Activated naive CD4-positive, alpha-beta T cell treated with anti-CD3 and anti-CD28 coated beads, Interleukin-2, amount 10 ng/mL, durations not matched to agents 7 days and 5 days (primary cell): Measurements from ENCODE around the gene RRP7A.
"Not testable (repeated sequence)": the region's sequence is repeated elsewhere in the genome, so short reads cannot be mapped to it uniquely, and the experiment has no call there.

Source experiments
- CTCF ChIA-PET: fragments of 350-600 bp; sonication (Branson Sonifier 250); formaldehyde crosslinking; loops from one replicate; lab custom pipeline; 2021; ENCODE audit warnings: antibody characterized with exemption; lab: Charles Lee
- DNase-seq: peaks from one replicate; pipeline ENCODE4 v3.0.0-alpha.2; 2020
- H3K27ac Mint-ChIP-seq: one replicate; pipeline ENCODE4 v1.8.0; 2021; ENCODE audit warnings: mild to moderate bottlenecking, moderate library complexity, mixed read lengths
- H3K27me3 Mint-ChIP-seq: one replicate; pipeline ENCODE4 v1.8.0; 2021; ENCODE audit warnings: mild to moderate bottlenecking, mixed read lengths
- H3K36me3 Mint-ChIP-seq: one replicate; pipeline ENCODE4 v1.8.0; 2021; ENCODE audit warnings: mixed read lengths
- H3K4me1 Mint-ChIP-seq: one replicate; pipeline ENCODE4 v1.8.0; 2021; ENCODE audit warnings: mixed read lengths
- H3K4me3 Mint-ChIP-seq: one replicate; pipeline ENCODE4 v1.8.0; 2021; ENCODE audit warnings: mild to moderate bottlenecking, moderate library complexity, mixed read lengths
- H3K9me3 Mint-ChIP-seq: one replicate; pipeline ENCODE4 v1.8.0; 2021; ENCODE audit warnings: mixed read lengths

The RRP7A gene, protein sequence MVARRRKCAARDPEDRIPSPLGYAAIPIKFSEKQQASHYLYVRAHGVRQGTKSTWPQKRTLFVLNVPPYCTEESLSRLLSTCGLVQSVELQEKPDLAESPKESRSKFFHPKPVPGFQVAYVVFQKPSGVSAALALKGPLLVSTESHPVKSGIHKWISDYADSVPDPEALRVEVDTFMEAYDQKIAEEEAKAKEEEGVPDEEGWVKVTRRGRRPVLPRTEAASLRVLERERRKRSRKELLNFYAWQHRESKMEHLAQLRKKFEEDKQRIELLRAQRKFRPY

DNA sequence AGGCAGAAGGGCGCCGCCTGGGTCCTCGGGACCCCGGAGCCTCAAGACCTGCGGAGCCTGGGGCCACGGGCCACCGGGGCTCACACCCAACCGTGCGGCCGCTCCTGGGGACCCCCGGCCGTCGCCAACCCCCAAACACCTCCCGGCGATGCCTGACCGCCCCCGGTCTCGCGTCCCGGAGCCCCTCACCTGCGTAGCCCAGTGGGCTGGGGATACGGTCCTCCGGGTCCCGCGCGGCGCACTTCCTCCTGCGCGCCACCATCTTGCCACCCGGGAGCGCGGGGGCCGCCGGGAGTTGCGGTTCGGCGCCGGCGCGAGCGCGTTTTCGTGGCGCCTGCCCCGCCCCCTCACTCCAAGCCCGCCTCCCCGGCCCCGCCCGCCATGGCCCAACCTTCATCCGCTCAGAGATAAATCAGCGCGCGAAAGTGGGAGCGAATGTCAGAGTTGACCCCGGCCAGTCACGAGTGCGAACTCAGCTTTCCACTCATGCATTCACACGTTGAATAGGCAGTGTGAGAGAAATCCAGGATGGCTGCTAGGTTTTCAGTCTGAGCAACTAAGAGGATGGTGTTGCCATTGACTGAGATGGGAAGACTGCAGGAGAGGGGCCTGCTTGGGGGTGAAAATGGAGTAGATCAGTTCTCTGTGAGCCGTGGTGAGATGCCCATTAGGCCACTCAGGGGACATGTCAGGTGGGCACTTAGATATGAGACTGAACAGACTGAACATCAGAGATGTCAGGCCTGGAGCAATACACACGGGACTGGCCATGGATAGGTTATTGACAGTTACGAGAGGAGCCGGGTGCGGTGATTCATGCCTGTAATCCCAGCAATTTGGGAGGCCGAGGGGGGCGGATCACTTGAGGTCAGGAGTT lies at the start of gene RRP7A:
Gene RRP7A, minus strand, starts transcription at position 272 of the 877 bp plus-strand sequence. Its CDS starts 10 bp downstream, at position 262.
- H3K27me3 Mint-ChIP-seq, result no peaks in the 10 kb centered on the region
- H3K36me3 Mint-ChIP-seq, result peaks cover 8% of the 10 kb centered on the region
- CTCF ChIA-PET, result no interaction called here
- DNase-seq, result peak; percentile 88
- H3K4me1 Mint-ChIP-seq, result peaks cover 20% of the 10 kb centered on the region
- no peaks in the 10 kb centered on the region for H3K9me3 Mint-ChIP-seq
- H3K4me3 Mint-ChIP-seq, result peak within 1 kb of the TSS; percentile 99
- peak within 1 kb of the TSS; percentile 95 for H3K27ac Mint-ChIP-seq

DNA sequence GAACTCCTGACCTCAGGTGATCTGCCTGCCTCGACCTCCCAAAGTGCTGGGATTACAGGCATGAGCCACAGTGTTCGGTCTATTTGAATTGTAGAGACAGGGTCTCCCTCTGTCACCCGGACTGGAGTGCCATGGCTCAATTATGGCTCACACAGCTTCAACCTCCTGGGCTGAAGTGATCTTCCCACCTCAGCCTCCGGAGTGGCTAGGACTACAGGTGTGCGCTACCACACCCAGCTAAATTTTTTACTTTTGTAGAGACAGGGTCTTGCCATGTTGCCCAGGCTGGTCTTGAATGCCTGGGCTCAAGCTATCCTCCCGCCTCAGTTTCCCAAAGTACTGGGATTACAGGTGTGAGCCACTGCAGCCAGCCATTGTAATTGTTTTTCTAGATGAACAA lies 48.4 kb upstream of the RRP7A start:
- H3K4me3 Mint-ChIP-seq, H3K27ac Mint-ChIP-seq: not testable (repeated sequence)
- CTCF ChIA-PET, result interaction anchor here (0.6 to 1.9 kb wide), 2 partner anchors 8 to 13 kb away, joined by 3 to 4 read pairs; no protein-coding TSS in a partner anchor

DNA sequence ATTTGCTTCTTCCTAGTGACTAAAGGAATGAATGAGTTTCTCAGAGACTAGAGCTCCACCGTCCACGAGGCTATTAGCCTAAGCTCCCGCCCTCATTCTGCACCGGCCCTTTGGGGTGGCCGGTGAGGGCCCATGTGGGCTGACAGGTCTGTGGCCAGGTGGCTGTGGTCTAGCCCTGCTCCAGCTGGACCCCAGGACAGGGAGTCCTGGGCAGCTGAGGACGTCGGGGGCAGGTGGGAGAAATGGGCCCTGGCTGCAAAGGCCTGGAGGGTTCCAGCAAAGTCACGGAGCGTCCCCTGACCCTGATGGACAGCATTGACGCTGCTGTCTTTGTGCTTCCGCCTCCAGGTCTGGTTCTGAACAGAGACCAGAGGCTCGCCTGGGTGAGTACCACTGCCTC lies 46.4 kb upstream of the RRP7A start:
- Mint-ChIP-seq H3K27me3 (no peaks in the 10 kb centered on the region), H3K4me3 (no peak overlapping the region), H3K9me3 (no peaks in the 10 kb centered on the region), H3K36me3 (peaks cover 4% of the 10 kb centered on the region), H3K4me1 (no peaks in the 10 kb centered on the region), H3K27ac (no peak overlapping the region)
- no peak for DNase-seq
- CTCF ChIA-PET, result no interaction called here

More for the DNA sequence above, 48.4 kb upstream of the RRP7A start:
- not testable (repeated sequence) for H3K4me1 Mint-ChIP-seq, H3K27me3 Mint-ChIP-seq, H3K36me3 Mint-ChIP-seq, H3K9me3 Mint-ChIP-seq, DNase-seq

DNA sequence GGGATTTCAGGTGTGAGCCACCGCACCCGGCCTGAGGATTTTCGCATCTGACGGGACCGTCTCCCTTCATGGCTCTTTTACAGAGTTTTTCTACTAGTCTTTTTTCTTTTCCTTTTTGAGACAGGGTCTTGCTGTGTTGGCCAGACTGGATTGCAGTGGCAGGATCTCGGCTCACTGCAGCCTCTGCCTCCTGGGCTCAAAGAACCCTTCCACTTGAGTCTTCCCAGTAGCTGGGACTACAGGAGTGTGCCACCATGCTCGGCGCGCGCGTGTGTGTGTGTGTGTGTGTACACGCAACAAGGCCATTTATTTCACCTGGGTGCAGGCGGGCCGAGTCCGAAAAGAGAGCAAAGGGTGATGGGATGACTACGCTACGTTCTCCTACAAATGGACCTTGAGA lies 45.1 kb upstream of the RRP7A start:
- H3K4me3 Mint-ChIP-seq, result no peak overlapping the region
- DNase-seq, result no peak
- CTCF ChIA-PET, result no interaction called here
- H3K27ac Mint-ChIP-seq, result no peak overlapping the region
- no peaks in the 10 kb centered on the region for H3K9me3 Mint-ChIP-seq
- no peaks in the 10 kb centered on the region for H3K36me3 Mint-ChIP-seq
- H3K4me1 Mint-ChIP-seq, result no peaks in the 10 kb centered on the region
- no peaks in the 10 kb centered on the region for H3K27me3 Mint-ChIP-seq

DNA sequence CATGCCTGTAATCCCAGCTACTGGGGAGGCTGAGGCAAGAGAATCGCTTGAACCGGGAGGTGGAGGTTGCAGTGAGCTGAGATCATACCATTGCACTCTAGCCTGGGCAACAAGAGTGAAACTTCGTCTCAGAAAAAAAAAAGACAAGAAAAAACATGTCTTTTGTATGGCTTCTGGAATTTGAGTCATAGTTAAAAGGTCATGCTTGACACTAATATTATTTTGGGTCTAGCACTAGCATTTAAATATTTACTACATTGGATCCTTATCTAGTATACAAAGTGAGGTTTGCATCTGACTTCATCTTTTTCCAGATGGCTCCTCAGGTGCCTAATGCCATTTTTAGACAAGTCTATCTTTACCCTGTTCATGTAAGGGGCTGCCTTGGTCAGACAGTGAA lies 44.3 kb upstream of the RRP7A start:
- H3K9me3 Mint-ChIP-seq, H3K27ac Mint-ChIP-seq, CTCF ChIA-PET, H3K36me3 Mint-ChIP-seq, DNase-seq, H3K4me3 Mint-ChIP-seq, H3K4me1 Mint-ChIP-seq, H3K27me3 Mint-ChIP-seq: not testable (repeated sequence)

DNA sequence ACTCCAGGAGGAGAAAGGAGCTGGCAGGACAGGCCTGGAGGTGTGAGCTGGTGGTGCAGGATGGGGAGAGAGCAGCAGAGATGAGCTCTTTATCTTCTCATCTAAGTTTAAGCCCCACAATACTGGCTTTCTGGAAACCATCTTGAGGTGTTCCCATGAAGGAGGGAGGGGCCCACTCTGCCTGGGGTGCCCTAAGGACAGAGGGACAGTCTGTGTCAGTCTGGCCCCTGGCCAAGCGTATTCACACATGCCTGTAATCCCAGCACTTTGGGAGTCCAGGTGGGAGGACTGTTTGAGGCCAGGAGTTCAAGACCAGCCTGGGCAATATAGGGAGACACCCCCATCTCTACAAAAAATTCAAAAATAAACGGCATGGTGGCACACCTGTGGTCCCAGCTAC lies 43.1 kb upstream of the RRP7A start:
- CTCF ChIA-PET, result no interaction called here
- H3K27ac Mint-ChIP-seq, result no peak overlapping the region
- no peak for DNase-seq
- no peaks in the 10 kb centered on the region for H3K4me1 Mint-ChIP-seq
- H3K36me3 Mint-ChIP-seq, result no peaks in the 10 kb centered on the region
- H3K4me3 Mint-ChIP-seq, result no peak overlapping the region
- H3K9me3 Mint-ChIP-seq, result no peaks in the 10 kb centered on the region
- H3K27me3 Mint-ChIP-seq, result no peaks in the 10 kb centered on the region

DNA sequence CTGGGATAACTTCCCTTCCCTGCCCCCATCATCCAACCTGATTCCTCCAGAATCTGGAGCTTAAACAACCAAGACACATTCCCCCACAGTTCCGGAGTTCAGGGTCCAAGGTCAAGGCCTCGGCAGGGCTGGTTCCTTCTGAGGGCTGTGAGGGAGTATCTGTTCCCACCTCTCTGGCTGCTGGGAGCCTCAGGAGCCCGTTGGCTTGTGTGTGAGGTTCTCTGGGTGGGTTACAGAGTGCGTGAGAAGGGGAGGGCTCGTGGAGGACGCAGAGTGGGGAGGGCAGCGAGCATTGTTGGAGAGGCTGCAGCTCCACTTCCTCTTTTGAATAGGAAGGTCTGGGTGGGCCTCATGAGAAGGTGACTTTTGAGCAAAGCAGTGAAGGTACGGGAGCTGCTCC lies 42.7 kb upstream of the RRP7A start:
- CTCF ChIA-PET, result no interaction called here
- no peaks in the 10 kb centered on the region for H3K27me3 Mint-ChIP-seq
- H3K4me1 Mint-ChIP-seq, result no peaks in the 10 kb centered on the region
- no peaks in the 10 kb centered on the region for H3K36me3 Mint-ChIP-seq
- H3K27ac Mint-ChIP-seq, result no peak overlapping the region
- no peaks in the 10 kb centered on the region for H3K9me3 Mint-ChIP-seq
- H3K4me3 Mint-ChIP-seq, result no peak overlapping the region
- no peak for DNase-seq

DNA sequence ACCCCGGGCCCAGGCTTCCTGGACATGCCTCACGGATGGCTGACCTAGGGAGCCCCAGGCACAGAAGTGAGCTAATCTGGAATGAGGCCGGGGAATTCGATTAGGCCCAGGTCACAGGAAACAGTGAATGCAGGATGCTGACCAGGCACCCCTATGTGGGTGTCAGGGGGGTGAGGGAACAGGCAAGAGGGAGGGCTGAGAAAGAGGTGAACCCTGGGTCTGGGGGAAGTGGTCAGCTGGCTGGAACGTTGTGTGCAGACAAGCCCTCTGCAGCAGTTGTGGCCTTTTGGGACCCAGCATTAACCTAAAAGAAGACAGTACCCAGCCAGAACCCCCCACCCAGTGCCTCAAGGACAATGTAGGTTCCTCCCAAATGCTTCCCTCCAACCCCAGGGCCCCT lies 42.3 kb upstream of the RRP7A start:
- CTCF ChIA-PET, result no interaction called here
- no peaks in the 10 kb centered on the region for H3K4me1 Mint-ChIP-seq
- H3K4me3 Mint-ChIP-seq, result no peak overlapping the region
- no peak overlapping the region for H3K27ac Mint-ChIP-seq
- no peaks in the 10 kb centered on the region for H3K36me3 Mint-ChIP-seq
- no peak for DNase-seq
- H3K9me3 Mint-ChIP-seq, result no peaks in the 10 kb centered on the region
- H3K27me3 Mint-ChIP-seq, result no peaks in the 10 kb centered on the region

DNA sequence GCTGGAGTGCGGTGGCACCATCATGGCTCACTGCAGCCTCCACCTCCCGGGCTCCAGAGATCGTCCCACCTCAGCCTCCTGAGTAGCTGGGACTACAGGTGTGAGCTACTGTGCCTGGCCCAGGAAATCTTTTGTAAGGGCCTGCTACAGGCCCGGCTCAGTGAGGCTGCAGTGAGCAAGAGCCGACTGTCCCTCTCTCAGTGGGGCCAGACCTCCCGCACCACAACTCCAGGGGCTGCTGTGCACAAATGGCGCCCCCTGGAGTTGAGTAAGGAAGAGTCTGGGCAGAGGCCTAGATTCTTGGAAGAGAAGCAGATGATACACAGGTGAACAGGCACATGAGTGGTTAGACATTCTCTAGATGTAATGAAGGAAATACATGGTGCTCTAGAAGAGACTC lies 41.2 kb upstream of the RRP7A start:
- no peak for DNase-seq
- Mint-ChIP-seq H3K4me1 (no peaks in the 10 kb centered on the region), H3K27me3 (no peaks in the 10 kb centered on the region), H3K9me3 (no peaks in the 10 kb centered on the region), H3K4me3 (no peak overlapping the region), H3K27ac (no peak overlapping the region), H3K36me3 (no peaks in the 10 kb centered on the region)
- CTCF ChIA-PET, result interaction anchor here (1.0 to 1.6 kb wide), 5 partner anchors 8 to 591 kb away, joined by 3 to 4 read pairs (median 4); partner anchors contain the start of genes NFAM1 and SEPTIN3

DNA sequence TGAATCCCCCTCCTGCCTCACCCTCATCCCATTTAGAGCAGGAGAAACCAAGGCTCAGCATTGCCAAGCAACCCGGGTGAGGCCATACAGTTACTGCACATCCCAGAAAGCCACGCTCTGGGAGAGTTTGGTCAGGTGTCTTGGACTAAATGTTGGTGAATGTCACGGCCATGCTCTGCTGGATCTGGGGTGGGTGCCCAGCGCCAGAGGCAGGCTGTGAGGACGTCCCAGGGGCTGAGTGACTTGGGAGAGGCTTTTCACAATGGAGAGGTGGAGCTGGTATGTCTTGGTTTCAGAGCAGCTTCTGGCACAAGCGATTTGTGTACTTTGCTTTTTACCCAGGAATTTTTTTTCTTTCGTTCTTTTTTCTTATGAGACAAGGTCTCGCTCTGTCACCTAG lies 40.8 kb upstream of the RRP7A start:
- Mint-ChIP-seq H3K36me3 (no peaks in the 10 kb centered on the region), H3K4me1 (no peaks in the 10 kb centered on the region), H3K27ac (no peak overlapping the region), H3K27me3 (no peaks in the 10 kb centered on the region), H3K9me3 (no peaks in the 10 kb centered on the region), H3K4me3 (no peak overlapping the region)
- CTCF ChIA-PET, result interaction anchor here (1.0 to 1.6 kb wide), 5 partner anchors 8 to 591 kb away, joined by 3 to 4 read pairs (median 4); partner anchors contain the start of genes NFAM1 and SEPTIN3
- DNase-seq, result no peak

DNA sequence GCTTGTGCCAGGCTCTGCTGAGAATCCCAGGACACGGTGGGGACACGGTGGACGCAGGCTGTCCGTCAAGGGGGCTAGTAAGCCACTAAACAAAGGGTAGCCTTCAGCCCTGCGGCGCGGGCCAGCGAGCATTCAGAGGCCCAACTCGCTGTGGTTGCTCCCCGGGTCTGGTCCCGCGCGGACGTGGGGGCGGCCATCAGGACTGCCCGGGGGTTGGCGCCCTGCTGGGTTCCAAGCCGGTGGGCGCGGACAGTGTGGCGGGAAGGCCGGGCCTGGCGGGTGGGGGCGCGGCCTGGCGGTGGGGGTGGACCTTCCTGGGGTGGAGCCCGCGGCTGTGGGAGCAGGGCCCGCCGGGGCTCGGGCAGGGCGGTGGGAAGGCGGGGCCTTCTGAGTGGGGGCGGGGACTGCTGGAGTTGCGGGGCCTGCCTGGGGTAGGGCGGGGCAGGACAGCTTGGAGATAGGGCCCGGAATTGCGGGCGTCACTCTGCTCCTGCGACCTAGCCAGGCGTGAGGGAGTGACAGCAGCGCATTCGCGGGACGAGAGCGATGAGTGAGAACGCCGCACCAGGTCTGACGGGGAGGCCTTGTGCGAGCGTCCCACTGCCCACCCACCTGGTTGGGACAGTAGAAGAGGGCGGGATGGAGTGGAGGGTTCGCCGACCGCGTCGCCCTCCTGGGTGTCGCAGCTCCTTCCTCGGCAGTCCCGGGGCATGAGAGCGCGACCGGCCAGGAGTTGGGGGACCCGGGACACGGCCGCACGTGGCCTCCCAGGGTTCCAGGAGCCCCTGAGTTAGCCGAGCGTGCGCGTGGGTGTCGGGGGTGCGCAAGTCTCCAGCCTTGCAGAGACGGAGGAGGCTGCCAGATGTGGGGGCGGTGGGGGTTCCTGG lies 34.1 kb upstream of the RRP7A start, which contains the start of gene SERHL2:
Gene SERHL2, plus strand, starts transcription at position 482 of the 887 bp plus-strand sequence. Its CDS starts 65 bp downstream, at position 547.
- peak within 1 kb of the TSS; percentile 68 for H3K27ac Mint-ChIP-seq
- no peaks in the 10 kb centered on the region for H3K36me3 Mint-ChIP-seq
- peaks cover 24% of the 10 kb centered on the region for H3K27me3 Mint-ChIP-seq
- peaks cover 22% of the 10 kb centered on the region for H3K4me1 Mint-ChIP-seq
- DNase-seq, result peak; percentile 91
- H3K9me3 Mint-ChIP-seq, result no peaks in the 10 kb centered on the region
- H3K4me3 Mint-ChIP-seq, result peak within 1 kb of the TSS; percentile 77
- CTCF ChIA-PET, result no interaction called here

DNA sequence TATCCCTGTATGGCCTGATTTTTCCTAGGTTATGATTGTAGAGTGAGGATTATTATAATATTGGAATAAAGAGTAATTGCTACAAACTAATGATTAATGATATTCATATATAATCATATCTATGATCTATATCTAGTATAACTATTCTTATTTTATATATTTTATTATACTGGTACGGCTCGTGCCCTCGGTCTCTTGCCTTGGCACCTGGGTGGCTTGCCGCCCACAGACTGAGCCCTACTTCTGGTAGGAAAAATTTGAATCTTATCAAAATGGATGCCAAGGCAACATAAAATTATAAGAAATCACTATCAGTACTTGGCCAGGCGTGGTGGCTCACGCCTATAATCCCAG lies 32.7 kb upstream of the RRP7A start:
- DNase-seq, H3K36me3 Mint-ChIP-seq, CTCF ChIA-PET, H3K9me3 Mint-ChIP-seq: not testable (repeated sequence)
- Mint-ChIP-seq H3K4me1 (peaks cover 22% of the 10 kb centered on the region), H3K4me3 (peak overlapping the region; percentile 64), H3K27me3 (peaks cover 29% of the 10 kb centered on the region), H3K27ac (peak overlapping the region; percentile 83)

DNA sequence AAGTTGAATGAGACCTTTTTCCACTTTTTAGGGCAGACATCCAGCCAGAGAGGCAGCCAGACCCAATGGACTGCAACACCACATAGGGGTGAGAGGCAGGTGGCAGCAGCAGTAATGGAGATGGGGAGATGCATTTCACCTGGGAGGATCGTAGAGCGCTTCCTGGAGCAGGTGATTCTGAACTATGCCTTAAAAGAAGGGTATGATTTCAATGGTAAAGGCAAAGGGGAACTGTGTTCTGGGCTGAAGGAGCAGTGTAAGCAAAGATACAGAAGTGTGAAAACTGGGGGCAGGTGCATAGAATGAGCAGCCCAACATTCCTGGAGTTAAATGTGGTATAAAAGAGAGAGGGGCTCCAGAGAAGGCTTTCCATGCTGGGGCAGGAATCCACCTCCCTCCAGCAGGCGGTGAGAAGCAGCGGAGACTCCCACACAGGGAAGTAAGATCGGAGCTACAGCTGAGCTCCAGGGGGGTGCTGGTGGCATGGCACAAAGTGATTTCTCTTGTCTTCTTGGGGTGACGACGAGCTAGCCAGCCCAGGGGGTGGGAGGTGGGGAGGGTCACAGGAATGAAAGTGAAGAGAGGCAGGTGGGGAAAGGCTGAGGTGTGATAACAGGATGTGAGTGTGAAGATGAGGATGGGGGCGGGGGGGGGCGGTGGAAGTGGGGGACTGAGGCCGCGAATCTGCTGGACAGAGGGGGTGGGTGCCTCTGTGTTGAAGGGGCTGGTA lies 29.9 kb upstream of the RRP7A start:
- H3K9me3 Mint-ChIP-seq, result no peaks in the 10 kb centered on the region
- peaks cover 39% of the 10 kb centered on the region for H3K27me3 Mint-ChIP-seq
- DNase-seq, result no peak
- CTCF ChIA-PET, result interaction anchor here (0.7 to 1.5 kb wide), 3 partner anchors 11 to 103 kb away, joined by 3 to 4 read pairs (median 3); no protein-coding TSS in a partner anchor
- H3K36me3 Mint-ChIP-seq, result no peaks in the 10 kb centered on the region
- peaks cover 22% of the 10 kb centered on the region for H3K4me1 Mint-ChIP-seq
- H3K27ac Mint-ChIP-seq, result no peak overlapping the region
- no peak overlapping the region for H3K4me3 Mint-ChIP-seq
